ENCODE results near the gene CHRNA3.
A peak's percentile ranks its signal among the peaks of the same experiment; 100 is the strongest.

Gene CHRNA3

DNA sequence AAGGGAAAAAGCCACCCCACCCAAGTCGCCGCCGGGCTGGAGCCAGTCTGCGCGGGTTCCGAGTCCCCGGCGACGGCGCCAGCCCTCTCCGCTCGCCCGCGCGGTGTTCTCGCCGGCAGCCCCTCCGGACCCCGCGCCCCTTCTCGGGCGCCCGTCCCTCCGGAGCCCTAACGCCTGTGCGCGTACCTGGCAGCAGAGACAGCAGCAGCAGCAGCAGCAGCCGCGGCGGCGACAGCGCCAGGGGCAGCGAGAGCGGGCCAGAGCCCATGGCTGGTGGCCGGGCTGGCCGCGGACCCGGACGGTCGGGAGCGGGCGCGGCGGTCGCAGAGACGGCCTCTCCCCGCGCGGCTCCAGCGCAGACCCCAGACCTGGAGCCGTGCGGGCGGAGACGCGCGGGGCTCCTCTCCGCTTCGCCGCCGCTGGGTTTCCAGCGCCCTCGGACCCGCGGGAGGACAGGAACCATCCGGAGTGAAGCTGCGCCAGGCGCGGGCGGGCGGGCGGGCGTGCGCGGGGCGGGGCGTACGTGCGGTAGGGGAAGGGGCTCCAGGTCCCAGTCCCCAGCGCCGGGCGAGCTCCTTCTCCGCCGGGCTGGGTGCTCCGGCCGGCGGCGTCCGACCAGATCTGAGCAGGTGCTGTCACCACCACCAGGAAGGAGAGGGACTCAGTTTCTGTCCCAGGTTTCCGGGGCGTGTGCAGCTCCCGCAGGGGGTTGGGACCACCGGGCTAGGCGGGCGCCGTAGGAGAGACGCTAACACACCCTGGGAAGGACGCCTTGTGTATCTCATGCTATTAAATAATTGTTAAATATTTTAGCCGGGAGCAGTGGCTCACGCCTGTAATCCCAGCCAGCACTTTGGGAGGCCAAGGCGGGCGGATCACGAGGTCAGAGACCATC, at the start of gene CHRNA3:
Gene CHRNA3 (minus strand): TSS at position 470 of the 895 bp plus-strand sequence. CDS start 202 bp downstream, at position 268.
- DNase-seq: no peak

- no peak for DNase-seq
Observed at GRCh38 chr15:78668987-78669386, 48.2 kb upstream of the CHRNA3 start.

- DNase-seq: no peak
Observed at GRCh38 chr15:78667578-78668236, 46.9 kb upstream of the CHRNA3 start.

GRCh38 chr15:78666010-78666409, 45.2 kb upstream of the CHRNA3 start:
- no peak for DNase-seq

- DNase-seq: no peak
Observed at GRCh38 chr15:78663703-78664102, 42.9 kb upstream of the CHRNA3 start.

GRCh38 chr15:78662028-78662427, 41.2 kb upstream of the CHRNA3 start:
- no peak for DNase-seq

GRCh38 chr15:78661001-78661400, 40.2 kb upstream of the CHRNA3 start:
- no peak for DNase-seq

GRCh38 chr15:78660584-78660983, 39.8 kb upstream of the CHRNA3 start:
- no peak for DNase-seq

GRCh38 chr15:78658823-78659222, 38.0 kb upstream of the CHRNA3 start:
- DNase-seq: no peak

DNA sequence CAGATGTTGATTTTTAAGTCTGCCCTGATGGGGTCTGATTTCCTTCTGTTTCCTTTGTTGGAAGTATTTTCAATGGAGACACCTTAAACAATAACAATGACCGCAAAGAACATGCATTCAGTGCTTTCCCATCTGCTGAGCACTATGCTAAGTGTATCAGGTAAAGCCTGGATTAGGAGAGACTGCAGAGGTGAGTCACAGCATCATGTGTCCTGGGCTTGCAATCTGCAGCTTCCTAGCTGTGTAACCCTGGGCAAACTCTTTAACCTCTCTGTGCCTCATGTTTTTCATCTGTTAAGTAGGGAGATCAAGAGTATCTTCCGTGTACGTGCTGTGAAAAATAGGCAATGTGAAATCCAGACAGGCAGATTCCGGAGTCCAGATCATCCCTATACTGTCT, 33.5 kb upstream of the CHRNA3 start:
- no peak for DNase-seq

DNA sequence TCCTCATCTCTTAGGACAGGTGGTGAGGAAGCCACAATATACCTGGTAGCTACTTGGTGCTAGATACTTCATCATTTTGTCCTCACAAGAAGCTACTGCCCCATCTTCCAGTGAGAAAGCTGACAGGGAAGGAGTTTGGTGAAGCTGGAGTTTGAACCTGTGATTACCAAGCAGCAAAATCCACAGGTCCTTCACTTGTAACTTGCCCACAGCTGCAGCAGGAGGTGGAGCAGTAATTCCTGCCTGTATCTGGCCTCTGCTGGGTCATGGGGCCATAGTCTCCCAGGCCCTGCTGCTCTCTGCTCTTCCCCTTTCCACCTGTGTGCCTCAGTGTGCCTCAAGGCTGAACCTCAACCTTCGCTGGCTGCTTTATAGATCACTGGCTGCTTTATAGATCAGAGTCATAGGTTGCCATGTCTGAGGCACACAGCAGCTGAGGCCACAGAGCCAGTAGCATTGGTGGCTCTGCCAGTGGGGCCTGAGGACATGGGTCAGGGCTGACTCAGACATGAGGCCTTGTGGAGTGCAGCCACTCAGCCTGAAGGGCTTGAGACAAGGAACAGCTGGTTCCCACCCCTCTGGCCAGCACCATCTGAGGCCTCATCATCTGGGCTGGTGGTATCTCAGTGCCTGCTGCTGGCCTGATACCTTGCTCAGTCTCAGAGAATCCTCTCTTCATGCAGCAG, 31.3 kb upstream of the CHRNA3 start:
- no peak for DNase-seq

- DNase-seq: no peak
Observed at GRCh38 chr15:78651007-78651406, 30.2 kb upstream of the CHRNA3 start.

GRCh38 chr15:78650022-78650421, 29.2 kb upstream of the CHRNA3 start:
- DNase-seq: no peak

DNA sequence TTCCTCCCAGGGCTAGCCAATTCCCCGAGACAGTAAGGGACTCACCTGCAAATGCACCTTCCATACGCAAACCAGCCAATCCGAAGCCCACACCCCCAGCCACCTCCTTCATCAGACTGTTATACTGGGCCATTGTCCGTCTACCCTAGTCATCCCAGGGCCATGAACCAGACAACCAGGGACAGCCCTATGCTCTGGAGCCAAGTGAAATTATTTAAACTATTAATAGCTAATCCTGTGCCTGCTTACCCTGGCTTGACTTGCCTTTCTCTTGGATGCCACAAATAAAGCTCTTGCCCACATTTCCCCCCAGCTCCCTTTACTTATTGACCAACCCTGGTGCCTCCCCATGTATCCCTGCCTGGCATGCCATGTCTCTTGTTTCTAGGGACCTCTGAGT, 24.2 kb upstream of the CHRNA3 start:
- no peak for DNase-seq

GRCh38 chr15:78642331-78642730, 21.5 kb upstream of the CHRNA3 start:
- DNase-seq: no peak

GRCh38 chr15:78641749-78642275, 21.0 kb upstream of the CHRNA3 start:
- no peak for DNase-seq

- DNase-seq: peak; percentile 68
Observed at GRCh38 chr15:78641102-78641748, 20.4 kb upstream of the CHRNA3 start, which contains the start of gene CHRNB4. Gene CHRNB4 (minus strand): TSS chr15:78641210. CDS start chr15:78641133, 77 bp downstream.

DNA sequence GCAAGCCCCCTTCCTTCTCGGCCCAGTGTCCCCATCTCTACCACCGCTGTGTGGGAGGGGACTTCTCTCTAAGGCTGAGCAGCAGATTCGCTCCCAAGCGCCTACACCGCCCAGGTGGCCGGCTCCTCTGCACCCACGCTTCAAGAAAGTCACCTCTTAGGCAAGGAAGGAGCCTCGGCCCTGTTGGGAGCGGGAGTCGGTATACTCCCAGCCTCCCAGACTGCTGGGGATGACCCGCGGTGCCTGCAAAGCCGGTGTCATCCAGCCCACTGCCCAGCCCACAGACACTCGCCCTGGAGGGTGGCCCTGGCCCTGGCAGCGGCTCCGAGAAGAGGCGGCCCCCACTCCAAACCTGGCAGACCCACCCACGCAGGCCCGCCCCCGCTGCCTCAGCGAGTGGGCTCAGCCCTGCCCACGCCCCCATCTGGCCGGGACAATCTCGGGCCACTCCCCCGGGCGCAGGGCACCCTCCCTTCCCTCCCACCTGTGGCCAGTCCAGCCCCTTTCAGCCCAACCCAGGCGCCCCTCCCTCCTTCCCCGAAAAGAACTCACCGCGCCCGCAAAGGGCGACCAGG, 19.8 kb upstream of the CHRNA3 start:
- no peak for DNase-seq

DNA sequence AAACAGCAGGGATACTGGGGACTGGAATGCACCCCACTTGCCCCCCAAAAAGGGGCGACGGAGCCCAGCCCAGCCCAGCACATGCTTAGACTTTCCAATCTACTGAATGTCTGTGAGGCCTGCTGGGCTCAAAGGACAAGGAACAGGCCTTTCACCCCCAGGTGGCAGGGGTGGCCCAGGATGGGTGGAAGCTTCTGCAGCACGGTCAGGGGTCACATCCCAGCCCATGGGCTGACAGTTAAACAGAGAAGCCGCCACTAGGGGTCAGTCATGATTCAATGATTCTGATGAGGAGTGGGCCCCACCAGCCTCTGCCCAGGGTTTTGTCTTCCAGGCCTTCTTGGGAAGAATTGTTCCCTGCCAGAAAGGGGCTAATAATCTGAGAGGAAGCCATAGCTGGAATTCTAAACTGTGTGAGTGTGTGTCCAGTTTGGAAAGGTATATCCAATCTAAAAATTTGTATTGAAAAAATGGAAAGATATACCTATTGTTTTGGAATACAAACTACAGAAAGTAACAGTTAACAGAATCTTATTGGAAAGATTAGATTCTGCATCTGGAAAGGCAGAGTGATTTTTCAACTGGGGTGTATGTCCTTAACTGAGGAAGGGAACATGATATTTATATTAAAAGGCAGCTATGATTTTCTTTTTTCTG, 18.0 kb upstream of the CHRNA3 start:
- DNase-seq: peak; percentile 75

DNA sequence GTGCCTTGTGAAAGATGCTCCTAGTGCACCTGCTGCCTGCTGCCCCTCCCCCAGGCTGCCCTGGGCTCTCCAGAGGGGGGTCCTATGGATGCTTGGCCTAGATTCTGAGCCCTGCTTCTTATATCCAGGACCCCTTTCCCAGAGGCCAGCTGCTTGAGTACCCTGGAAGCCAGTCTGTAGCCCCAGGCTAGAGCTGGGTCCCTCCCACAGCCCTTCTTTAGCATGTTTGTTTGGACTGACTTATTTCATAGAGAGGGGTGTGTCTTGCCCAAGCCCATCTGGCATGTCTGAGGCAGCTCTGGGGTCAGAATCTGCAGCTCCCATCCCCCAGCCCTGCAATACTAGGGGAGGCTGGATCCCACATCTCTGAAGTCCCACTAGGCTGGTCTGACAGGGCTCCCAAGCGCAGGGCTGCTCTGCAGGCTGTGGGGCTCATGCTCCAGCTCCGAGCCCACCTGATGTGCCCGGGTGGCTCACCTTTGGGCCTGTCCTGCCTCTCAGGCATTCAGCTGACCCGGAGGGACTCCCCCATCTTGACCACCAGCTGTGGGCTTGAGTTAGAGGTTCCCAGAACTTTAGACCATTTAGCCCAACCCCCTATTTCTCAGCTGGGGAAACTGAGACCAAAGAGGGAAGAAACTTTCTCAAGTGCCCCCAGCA, 17.1 kb upstream of the CHRNA3 start:
- DNase-seq: no peak

DNA sequence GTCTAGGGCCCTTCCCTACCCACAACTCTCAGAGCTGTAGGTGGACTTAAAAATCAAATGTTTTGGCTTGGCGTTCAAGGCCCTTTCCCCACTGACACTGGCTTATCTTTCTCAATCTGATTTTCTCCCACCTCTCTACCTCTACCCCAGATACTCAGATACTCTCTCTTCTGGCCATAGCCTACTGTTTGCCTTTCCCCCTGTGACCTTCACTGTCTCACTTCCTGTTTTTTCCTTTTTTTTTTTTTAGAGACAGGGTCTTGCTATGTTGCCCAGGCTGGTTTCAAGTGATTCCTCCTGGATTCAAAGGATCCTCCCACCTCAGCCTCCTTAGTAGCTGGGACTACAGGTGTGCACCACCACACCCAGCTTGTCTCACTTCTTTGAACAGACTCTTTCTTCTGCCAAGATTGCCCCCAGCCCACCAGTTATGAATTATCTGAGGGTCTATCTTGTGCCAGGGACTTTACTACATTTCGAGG, 15.6 kb upstream of the CHRNA3 start:
- DNase-seq: no peak

Data from right forelimb (tissue), 1 donor.